ENCODE data around the gene CRELD2.

DNA sequence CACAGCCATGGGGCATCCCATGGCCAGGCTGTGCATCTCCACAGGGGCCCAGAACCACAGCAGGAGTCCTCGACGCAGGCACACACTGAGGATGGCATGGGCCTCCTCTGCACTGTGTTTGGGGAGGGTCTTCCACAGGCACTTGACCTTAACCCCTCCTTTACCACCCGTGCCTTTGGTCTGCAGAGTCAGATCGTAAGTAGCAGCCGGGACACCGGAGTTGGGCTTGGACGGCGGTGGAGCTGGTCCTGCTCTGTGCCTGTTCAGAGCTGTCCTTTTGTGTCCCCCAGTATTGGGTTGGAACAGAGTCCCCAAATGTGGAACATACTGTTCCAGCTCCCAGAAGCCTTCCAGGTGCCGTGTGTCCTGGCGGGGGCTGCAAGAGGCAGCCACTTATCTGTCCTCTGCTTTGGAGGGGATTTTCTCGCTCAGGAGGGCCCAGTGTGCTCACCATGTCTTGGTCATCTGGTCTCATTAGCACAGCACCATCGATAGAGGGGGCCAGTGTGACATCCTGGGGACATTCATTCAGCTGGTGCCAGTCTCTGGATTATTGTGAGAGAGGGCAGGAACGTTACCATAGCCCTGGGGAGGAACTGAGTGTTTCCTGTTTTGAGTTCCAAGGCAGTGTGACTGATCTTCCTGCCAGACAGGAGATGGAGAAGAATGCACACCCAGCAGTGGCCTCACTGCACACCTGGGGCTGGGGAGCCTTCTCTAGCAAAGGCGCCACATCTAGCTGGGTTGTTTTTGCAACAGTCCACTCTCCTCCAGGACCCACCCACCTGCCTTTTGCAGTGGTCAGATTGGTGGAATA, 12.4 kb downstream of the CRELD2 start:
- TF ChIP-seq EZH2 (IDR thresholded peaks at IDR 0.05): no peak
- TF ChIP-seq POLR2AphosphoS5 (IDR thresholded peaks at IDR 0.05; ENCODE audit: borderline replicate concordance, low read depth, low read length): no peak
- TF ChIP-seq FOXP2 (optimal IDR thresholded peaks at IDR 0.05; ENCODE audit: control extremely low read depth, extremely low read length, insufficient read depth): no peak

Data from SK-N-MC (cell line).